HG03378 (cell line): Measurements from ENCODE around the gene MYBPC2.
"Not testable (repeated sequence)": the region's sequence is repeated elsewhere in the genome, so short reads cannot be mapped to it uniquely, and the experiment has no call there.

ENCODE experiments used
- ATAC-seq: cut with Tn5 transposase; IDR thresholded peaks from one replicate; pipeline ENCODE4 v1.9.1; 2021; ENCODE audit warnings: mild to moderate bottlenecking, moderate library complexity; ENCODE audit not compliant: unreplicated experiment

MYBPC2 gene

DNA sequence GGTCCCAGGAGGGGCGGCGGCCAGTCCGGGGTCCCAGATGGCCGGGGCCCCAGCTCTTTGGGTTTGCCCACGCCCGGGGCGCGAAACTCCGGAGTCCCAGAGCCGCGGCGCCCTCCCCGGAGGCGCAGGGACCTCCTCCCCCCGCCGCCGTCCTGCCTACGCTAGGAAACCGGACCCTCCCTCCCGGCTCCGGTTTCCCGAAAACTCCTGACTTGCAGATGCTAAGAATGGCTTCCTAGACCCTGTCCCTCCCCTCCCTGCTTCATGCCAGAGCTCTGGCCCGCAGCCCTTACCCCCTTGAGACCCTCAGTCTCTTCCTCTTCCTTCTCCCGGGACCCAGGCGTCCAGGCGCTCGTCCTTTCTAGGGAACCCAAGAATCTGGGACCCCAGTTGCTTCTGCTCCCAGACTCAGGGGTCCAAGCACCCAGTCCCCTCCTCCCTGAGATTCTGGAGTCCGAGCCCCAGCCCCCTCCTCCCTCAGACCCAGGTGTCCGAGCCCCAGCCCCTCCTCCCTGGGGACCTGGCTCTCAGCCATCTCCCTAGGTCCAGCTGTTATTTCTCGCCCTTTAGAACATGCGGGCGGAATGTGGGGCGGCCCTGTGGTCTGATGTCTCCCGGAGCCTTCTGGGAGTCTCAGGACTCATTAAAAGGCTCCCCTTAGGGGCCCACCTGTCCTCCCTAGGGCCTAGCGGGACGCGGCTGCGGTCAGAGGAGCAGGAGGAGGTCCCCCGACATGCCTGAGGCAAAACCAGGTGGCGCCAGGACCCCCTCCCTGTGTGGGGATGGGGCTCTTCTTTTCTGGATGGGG, at the start of gene MYBPC2:
Gene MYBPC2 (plus strand): TSS at position 672 of the 808 bp plus-strand sequence. CDS start 62 bp downstream, at position 734.
- no peak for ATAC-seq

DNA sequence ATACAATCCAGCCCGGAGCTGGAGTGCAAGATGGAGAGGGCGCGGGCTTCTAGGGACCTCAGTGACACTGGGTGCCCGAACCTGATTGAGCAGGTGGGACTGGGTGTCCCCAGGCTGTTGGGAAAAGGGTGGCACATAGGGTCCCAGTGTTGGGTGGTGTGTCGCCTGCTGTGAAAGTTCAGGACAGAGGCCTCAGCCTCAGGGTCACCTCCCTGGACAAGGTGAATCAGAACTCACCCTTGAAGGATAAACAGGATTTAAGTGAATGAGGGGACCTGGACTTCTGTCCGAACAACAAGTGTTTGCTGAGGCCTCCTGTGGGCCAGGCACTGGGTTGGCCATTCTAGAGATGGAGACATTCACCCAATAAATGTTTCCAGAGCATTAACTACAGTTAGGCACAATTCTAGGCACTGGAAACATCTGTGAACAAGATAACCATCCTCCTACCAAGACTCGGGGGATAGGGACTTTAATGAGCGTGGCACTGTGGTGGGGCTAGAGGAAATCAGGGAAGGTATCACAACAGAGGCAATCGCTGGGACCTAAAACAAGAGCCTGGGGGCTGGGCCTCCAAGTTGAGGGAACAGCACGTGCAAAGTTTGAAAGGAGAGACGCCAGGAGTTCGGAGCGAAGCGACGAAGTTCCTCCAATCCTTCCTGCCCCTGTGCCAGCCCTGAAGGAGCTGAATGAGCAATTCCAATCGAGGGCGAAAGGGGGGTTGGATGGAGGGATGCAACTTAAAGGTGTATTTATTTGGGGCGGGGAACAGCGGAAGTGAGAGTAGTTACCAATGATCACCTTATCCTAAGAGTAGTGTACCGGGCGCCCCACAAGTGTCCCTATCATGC, 49.5 kb upstream of the MYBPC2 start:
- peak; percentile 18 for ATAC-seq

DNA sequence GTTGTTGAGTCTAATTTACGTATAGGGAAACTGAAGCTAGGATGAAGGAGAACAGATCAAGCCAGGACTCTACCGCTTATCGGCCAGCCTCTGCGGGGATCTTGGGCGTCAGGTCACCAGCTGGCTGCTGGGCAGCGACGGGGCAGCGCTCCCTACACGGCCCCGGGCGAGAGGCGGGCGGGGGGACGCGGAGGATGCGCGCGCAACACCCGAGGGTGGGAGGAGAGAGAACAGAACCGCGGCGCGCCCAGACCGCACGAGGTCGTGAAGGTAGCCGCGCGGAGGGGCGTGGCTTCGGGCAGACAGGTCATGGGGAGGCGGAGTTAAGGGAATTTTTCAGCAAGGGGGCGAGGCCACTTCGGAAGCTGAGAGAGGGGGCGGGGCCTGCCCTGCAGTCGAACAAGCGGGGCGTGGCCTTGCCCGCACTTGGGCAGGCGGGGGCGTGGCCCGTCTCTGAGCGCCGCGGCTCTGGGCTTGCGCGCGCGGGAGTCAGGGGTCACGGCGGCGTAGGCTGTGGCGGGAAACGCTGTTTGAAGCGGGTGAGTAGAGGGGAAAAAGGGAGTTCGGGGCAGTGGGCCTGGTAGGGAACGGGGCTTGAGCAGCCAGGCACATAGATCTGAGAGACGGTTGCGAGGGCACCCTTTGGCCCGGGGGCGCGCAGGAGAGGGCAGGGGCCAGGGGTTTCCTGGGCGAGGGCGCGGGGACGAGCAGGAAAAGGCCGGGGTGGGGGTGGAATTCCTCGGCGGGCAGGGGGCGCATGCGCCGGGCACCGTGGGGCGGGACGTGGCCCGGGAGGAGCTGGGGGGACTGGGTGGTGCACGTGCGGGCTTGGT, 48.6 kb upstream of the MYBPC2 start, which contains the start of gene POLD1:
Gene POLD1 (plus strand): TSS at position 496 of the 833 bp plus-strand sequence. CDS start 14,505 bp downstream, outside the sequence.
- ATAC-seq, result peak; percentile 77

DNA sequence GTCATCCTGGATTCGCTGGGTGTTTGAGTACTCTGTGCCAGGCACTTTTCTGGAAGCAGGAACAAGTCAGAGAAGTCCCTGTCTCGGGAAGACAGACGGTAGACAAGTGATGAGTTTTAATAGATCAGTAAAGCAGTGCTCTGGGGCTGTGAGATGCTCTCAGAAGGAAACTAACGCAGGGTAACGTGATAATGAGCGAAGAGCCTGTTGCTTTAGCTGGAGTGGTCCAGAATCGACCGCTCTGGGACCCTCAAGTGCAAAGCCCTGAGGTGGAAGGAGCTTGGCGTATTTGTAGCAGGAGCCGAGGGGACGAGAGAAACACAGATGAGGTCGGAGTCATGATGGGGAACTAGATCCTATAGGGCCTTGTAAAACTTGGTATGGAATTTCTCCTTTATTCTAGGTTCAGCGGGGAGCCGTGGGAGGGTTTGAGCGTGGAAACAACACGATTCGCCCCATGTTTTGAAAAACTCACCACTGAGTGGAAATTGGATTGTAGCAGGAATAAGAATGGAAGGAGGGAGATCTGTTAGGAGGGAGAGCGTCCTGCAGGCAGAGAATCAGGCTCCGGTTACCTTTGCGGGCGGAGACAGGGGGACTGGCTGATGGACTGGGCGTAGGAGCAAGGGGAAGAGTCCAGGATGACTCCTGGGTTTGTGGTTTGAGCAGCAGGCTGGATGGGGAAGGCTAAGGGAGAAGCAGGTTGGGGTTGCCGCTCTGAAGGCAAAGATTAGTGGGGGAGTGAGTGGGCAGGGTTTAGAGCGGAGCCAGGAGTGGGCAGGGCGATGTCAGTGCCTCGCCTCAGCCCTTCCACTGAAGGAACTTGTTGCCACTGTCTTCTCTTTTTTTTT, 47.8 kb upstream of the MYBPC2 start:
- ATAC-seq, result no peak

DNA sequence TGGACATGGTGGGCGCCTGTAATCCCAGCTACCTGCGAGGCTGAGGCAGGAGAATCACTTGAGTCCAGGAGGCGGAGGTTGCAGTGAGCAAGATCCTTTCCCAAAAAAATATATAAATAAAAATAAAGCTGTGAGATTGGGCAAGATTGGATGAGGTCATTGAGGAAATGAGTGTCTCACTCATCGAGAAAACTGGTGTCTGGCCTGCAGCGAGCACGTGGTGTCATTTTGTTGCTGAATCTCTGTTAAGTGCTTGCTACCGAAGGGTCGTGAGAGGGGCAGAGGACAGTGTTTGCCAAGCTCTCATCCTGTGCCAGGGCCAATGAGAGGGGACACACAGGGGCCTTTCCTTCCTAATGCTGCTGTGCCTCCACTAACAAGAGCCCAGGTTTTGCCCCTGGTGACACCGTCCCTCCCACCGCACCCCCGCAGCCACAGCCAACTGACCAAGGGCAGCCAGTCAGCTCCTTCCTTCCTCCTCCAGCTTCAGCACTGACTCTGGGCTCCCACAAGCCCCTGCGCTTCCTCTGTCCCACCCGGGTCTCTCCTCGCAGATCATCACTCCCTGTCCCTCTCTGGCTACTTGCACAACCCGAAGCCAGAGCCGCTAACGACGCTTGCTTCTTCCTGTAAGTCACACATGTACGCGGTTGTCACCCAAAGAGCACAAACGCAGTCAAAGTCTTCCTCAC, 45.4 kb upstream of the MYBPC2 start:
- ATAC-seq, result no peak

DNA sequence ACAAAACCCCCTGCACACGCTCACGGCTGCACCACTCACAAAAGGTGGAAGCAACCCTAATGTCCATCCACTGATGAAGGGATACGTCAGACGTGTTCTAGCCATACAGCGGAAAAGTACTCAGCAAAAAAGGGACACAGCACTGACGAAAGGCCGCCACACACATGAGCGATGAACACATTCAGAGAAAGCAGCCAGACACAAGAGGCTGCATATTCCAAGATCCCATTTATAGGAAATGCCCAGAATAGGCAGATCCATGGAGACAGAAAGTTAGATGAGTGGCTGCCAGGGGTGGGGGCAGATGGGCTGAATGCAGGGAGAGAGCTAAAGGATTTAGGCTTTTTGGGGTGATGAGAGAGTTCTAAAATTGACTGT, 44.8 kb upstream of the MYBPC2 start:
- no peak for ATAC-seq

DNA sequence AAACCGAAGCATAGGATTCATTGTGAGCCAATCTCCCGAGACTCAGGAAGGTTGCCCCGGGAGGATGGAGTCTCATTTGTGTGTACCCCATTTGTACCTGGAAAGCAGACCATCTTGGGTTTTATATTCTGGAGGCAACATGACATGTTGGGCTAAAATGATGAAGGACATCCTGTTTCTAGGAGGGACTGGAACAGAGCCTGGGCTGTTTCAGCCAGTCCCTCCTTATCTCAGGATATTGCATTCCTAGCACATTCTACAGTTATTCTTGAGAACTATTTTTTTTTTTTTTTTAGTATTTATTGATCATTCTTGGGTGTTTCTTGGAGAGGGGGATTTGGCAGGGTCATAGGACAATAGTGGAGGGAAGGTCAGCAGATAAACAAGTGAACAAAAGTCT, 42.4 kb upstream of the MYBPC2 start:
- ATAC-seq, result not testable (repeated sequence)

DNA sequence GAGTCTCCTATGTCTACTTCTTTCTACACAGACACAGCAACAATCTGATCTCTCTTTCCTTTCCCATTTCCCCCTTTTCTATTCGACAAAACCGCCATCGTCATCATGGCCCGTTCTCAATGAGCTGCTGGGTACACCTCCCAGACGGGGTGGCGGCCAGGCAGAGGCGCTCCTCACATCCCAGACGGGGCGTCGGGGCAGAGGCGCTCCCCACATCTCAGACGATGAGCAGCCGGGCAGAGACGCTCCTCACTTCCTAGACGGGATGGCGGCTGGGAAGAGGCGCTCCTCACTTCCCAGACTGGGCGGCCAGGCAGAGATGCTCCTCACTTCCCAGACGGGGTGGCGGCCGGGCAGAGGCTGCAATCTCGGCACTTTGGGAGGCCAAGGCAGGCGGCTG, 41.7 kb upstream of the MYBPC2 start:
- ATAC-seq, result not testable (repeated sequence)

DNA sequence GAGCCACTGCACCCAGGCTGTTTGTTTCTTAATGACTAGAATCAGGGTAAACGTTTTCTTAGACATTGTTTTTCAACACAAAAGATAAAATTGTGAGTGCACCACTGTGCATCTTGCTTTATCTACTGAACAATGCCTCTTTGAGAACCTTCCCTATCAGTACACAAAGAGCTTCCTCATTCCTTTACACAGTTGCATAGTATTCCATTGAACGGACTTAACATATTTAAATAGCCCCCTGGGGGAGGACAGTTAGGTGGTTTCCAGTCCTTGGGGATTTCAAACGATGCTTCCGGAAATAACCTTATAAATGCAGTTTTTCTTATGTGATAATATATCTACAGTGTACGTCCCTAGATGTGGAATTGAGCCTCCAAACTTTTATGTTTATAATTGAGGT, 39.9 kb upstream of the MYBPC2 start:
- ATAC-seq, result no peak

DNA sequence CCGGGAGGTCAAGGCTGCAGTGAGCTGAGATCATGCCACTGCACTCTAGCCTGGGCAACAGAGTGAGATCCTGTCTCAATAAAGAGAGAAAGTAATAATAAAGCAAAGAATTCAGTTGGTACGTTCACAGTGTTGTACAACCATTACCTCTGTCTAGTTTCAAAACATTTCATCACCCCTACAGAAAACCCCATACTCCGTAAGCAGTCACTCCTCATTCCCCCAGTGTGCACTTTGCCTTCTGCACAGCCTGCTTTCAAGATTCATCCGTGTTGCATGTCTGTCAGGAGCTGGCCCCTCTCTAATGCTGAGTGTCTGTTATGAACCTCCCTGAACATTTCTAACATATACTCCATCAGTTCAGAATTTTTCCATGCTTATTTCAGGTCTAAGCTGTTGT, 39.1 kb upstream of the MYBPC2 start:
- ATAC-seq, result no peak

DNA sequence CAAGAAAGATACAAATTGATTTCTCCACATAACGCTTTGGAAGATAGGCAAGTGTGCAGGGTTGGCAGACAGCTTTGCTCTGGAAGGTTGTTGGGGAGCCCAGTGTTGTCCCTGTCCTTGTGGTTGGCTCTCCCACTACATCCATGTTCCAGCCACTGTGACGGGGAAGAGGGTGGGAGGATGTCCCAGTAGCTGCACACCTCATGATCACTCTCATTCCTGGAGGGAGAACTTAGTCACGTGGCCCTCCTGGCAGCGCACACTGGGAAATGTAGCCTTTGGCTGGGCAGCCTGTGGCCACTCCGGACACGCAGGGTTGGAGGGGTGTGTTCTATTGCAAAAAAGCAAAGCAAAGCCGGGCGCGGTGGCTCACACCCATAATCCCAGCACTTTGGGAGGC, 38.7 kb upstream of the MYBPC2 start:
- no peak for ATAC-seq

DNA sequence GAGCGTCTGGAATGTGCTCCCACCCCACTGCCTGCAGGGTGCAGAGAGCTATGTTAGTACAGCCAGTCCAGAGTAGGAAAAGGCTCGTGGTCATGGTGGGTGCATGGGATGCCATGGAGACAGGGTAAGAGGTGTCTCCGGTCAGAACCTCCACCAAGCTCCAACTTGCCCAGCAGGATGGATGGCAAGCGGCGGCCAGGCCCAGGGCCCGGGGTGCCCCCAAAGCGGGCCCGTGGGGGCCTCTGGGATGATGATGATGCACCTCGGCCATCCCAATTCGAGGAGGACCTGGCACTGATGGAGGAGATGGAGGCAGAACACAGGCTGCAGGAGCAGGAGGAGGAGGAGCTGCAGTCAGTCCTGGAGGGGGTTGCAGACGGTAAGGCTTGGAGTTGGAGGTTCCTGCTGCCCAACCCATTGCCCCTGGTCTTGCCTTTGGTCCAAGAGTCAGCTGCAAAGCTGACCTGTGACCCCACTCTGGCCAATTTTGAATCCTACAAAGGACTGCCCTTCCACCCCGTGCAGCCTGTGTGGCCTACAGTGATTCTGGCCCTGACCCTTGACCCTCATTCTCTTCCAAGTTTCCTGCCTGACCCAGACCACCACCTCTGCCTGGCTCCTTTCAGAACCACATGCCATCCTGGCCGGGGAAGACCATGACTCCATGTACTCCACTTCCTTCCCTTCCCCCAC, 33.9 kb upstream of the MYBPC2 start:
- ATAC-seq, result no peak

DNA sequence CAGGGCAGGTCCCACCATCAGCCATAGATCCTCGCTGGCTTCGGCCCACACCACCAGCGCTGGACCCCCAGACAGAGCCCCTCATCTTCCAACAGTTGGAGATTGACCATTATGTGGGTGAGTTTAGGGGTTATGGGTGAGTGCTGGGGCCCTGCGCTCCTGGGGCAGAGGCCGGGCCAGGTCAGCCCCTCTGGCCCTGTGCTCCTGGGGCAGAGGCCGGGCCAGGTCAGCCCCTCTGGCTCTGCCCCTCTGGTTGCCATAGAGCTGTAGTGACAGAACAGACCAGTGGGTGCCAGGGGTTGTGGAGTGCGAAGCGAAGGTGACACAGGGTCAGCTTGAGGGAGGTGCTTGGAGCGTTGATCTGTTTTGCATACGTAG, 33.3 kb upstream of the MYBPC2 start:
- ATAC-seq, result no peak

DNA sequence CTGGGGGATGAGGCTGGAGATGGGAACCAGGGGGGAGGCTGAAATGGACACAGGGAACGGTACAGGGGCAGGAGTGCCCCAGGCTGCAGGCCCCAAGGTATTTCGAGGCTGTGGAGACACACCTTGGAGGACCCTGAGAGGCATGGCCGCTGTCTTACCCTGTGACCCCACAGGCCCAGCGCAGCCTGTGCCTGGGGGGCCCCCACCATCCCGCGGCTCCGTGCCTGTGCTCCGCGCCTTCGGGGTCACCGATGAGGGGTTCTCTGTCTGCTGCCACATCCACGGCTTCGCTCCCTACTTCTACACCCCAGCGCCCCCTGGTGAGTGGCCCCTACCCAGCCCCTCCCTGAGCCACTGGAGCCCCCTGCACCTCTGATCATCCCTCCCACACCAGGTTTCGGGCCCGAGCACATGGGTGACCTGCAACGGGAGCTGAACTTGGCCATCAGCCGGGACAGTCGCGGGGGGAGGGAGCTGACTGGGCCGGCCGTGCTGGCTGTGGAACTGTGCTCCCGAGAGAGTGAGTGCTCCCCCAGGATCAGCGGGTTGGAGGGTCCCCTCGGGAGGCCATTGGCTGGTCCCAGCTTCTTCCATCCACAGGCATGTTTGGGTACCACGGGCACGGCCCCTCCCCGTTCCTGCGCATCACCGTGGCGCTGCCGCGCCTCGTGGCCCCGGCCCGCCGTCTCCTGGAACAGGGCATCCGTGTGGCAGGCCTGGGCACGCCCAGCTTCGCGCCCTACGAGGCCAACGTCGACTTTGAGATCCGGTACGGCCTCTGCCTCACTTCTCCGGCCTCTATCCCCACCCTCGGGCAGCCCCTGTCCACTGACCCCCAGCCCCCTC, 30.9 kb upstream of the MYBPC2 start:
- ATAC-seq, result no peak

DNA sequence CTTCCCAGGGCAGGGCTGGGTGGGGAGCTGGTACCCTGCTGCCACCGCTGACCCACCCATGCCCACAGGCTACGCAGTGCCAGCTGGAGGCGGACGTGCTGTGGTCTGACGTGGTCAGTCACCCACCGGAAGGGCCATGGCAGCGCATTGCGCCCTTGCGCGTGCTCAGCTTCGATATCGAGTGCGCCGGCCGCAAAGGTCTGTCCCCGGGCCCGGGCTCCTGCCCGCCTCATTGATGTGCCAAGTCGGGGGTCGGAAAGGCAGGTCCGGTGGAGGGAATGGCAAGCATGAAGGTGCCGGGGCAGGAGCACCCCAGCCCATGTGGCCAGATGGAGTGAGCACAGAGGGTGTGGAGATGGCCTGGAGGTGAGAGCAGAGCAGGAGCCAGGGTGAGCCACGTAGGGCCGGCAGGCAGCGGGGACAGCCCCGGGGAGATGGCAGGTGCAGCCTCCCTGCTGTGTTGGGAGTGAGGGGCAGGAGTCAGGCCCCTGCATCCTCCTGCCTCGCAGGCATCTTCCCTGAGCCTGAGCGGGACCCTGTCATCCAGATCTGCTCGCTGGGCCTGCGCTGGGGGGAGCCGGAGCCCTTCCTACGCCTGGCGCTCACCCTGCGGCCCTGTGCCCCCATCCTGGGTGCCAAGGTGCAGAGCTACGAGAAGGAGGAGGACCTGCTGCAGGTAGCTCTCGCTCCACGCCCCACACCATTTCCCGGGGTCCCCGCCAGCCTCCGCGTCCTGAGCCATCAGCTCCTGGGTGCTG, 30.0 kb upstream of the MYBPC2 start:
- ATAC-seq, result no peak

DNA sequence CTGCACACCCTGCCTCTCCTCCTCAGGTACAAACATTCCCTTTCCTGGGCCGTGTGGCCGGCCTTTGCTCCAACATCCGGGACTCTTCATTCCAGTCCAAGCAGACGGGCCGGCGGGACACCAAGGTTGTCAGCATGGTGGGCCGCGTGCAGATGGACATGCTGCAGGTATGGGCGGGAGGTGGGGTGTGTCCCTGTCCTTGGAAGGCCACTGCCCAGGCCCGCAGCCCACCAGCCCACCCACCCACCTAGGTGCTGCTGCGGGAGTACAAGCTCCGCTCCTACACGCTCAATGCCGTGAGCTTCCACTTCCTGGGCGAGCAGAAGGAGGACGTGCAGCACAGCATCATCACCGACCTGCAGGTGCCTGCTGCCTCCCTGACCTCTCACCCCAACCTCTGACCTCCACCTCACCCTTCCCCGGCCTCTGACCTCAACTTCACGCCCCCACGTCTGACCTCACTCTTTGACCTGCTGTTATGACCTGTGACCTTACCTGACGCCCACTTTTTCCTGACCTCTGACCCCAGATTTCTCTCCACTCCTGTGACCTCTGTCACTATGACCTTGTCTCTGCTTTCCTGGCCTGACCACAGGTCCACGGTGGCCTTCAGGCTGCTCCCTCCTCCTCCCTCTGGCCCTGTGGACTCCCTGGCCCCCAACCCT, 26.4 kb upstream of the MYBPC2 start:
- ATAC-seq, result no peak

DNA sequence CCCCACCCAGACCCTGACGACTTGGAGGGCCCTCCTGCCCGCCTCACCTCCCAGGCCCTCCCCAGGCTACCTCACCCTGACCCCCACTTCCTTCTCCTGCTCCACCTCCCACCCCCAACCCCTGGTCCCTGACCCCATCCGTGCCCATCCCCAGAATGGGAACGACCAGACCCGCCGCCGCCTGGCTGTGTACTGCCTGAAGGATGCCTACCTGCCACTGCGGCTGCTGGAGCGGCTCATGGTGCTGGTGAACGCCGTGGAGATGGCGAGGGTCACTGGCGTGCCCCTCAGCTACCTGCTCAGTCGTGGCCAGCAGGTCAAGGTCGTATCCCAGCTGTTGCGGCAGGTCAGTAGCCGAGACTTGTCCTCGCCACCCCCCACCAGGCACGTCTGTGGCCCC, 25.9 kb upstream of the MYBPC2 start:
- ATAC-seq, result no peak
